Midbrain (tissue), 1 donor: ENCODE data around the gene MAPK8.

Source experiments
- DNase-seq: peaks from one replicate; lab custom pipeline; 2025; lab: John Stamatoyannopoulos, UW

The MAPK8 gene

GRCh38 chr10:48450233-48450740 lies 143.8 kb downstream of the MAPK8 start:
- DNase-seq: no peak

GRCh38 chr10:48450741-48451466 lies 144.4 kb downstream of the MAPK8 start:
- no peak for DNase-seq

- DNase-seq: no peak
Measured at GRCh38 chr10:48451969-48452878, 145.7 kb downstream of the MAPK8 start.

GRCh38 chr10:48452879-48453412 lies 146.5 kb downstream of the MAPK8 start:
- DNase-seq: no peak

- DNase-seq: no peak
Measured at GRCh38 chr10:48453451-48454301, 147.2 kb downstream of the MAPK8 start.

GRCh38 chr10:48454302-48455054 lies 148.0 kb downstream of the MAPK8 start:
- DNase-seq: no peak

GRCh38 chr10:48455055-48455391 lies 148.5 kb downstream of the MAPK8 start:
- DNase-seq: no peak

GRCh38 chr10:48455392-48456151 lies 149.1 kb downstream of the MAPK8 start:
- DNase-seq: no peak

- DNase-seq: peak; percentile 17
Measured at GRCh38 chr10:48456361-48456804, 149.9 kb downstream of the MAPK8 start.

GRCh38 chr10:48456808-48457761 lies 150.6 kb downstream of the MAPK8 start:
- no peak for DNase-seq

- no peak for DNase-seq
Measured at GRCh38 chr10:48457949-48458661, 151.6 kb downstream of the MAPK8 start.

- DNase-seq: no peak
Measured at GRCh38 chr10:48458662-48459048, 152.2 kb downstream of the MAPK8 start.

- no peak for DNase-seq
Measured at GRCh38 chr10:48459270-48460150, 153.0 kb downstream of the MAPK8 start.

- DNase-seq: no peak
Measured at GRCh38 chr10:48460182-48460581, 153.7 kb downstream of the MAPK8 start.

GRCh38 chr10:48461623-48462481 lies 155.4 kb downstream of the MAPK8 start:
- DNase-seq: no peak

- DNase-seq: no peak
Measured at GRCh38 chr10:48462482-48463020, 156.1 kb downstream of the MAPK8 start.
